NCI-H187 (cell line): ENCODE data around the gene REN.

Experiments used
- DNase-seq, 2 experiments: peaks; one replicate each; lab custom pipeline; 2025; lab: John Stamatoyannopoulos, UW

The REN gene

GRCh38 chr1:204108312-204109141 is 57.6 kb downstream of the REN start:
- no peak for DNase-seq

GRCh38 chr1:204107892-204108291 is 58.2 kb downstream of the REN start:
- no peak for DNase-seq

DNA sequence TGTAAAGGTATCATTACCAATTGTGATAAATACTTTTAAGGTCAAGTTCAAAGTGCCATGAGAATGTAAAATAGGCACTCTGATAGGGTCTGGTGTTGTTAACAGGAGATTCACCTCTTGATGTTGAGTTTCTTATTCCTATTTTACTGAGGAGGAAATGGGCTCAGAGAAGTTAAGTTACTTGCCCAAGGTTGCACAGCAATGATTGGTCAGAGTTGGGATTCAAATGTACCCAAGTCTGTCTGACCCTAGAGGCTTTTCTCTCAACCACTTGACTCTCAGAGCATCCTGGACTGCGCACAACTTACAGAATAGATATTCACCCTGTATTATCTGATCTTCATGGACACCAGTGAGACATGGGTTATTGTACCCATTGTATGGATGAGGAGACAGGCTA is 59.3 kb downstream of the REN start:
- no peak for DNase-seq

DNA sequence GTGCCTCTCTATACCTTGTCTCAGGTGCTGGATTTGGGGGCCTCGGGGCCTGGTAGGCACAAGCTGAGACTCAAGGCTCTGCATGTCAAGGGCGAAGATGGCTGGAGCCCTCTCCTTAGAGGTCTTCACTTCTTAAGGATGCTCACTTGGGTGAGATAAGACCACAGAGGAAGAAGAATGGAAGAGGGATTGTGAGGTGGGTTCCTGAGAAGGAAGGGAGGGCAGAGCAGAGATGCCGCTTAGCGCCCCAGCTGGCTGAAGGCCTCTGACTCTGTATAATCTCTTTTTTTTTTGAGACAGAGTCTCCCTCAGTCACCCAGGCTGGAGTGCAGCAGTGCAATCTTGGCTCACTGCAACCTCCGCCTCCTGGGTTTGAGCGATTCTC is 61.0 kb downstream of the REN start:
- no peak for DNase-seq
